UCSD-AML1 (cell line): ENCODE results near the gene PDE6G.
"Not testable (repeated sequence)": the region's sequence is repeated elsewhere in the genome, so short reads cannot be mapped to it uniquely, and the experiment has no call there.

Experiments used
- DNase-seq: peaks from one replicate; lab custom pipeline; 2025; ENCODE audit not compliant: unreplicated experiment; lab: John Stamatoyannopoulos, UW

Gene PDE6G

DNA sequence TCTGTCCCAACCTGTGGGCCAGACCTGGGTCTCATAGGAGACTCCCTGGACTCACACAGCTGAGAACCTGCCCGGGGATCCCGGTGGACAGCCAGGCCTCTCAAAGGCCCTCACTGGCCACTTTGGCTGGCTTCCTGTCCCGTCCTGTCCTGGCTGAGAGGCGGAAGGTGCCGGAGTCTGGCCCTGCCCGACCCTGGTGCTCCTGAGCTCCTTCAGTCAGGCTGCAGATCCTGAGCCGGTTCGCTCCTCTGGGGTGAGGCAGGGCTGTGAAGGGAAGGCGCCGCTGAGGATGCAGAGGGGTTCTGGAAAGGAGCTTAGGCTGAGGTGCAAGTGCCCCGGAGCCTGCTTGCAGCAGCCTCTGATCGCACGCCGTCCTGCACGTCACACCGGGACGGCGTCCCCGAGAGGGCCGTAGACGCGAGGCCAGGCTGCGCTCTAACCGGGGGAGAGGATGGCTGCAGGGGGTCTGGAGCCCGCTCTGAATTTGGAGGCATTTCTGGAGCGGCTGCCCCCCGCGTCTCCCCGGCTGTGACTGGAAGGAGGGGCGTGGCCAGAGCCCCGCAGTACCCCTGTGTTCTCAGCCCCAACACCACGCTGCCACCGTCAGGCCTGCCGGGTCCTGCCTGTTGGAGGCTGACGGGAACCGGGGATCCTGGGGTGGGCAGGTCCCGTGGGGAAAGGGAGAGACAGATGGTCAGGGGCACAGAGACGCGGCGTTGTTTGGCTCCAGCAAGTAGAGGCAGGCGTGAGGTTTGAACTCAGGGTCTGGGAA is 31.6 kb upstream of the PDE6G start:
- no peak for DNase-seq

GRCh38 chr17:81686614-81687013 is 30.3 kb upstream of the PDE6G start:
- no peak for DNase-seq

GRCh38 chr17:81685108-81685507 is 28.8 kb upstream of the PDE6G start:
- DNase-seq = no peak

DNA sequence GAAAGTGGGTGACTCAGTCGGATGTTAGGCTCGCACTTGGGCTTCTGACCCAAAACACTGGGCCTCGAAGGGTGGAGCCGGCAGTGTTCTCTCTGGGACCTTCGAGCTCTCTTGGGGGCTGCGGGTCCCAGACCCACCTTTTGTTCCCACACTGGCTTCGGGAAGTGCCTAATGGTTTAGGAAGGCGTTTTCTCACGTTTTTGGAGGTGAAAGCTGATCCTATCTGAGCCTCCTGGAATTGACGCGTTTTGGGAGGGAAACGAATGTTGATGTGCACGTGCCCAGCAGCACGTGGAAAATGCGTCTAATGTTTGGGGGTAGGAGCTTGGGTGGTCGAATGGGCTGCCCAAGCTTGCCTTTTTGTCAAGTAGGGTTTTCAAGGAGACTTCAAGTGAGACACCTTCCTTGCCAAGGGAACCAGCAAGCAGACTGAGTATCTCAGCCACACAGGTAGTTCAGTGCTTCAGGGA is 28.1 kb upstream of the PDE6G start:
- no peak for DNase-seq

- DNase-seq = peak; percentile 99
Observed at GRCh38 chr17:81683584-81684441, 27.5 kb upstream of the PDE6G start, which contains the start of the genes ARL16 and HGS. ARL16 (minus strand) TSS chr17:81683797; CDS start chr17:81683753, 44 bp downstream. HGS (plus strand) TSS chr17:81684011; CDS start chr17:81684067, 56 bp downstream.

DNA sequence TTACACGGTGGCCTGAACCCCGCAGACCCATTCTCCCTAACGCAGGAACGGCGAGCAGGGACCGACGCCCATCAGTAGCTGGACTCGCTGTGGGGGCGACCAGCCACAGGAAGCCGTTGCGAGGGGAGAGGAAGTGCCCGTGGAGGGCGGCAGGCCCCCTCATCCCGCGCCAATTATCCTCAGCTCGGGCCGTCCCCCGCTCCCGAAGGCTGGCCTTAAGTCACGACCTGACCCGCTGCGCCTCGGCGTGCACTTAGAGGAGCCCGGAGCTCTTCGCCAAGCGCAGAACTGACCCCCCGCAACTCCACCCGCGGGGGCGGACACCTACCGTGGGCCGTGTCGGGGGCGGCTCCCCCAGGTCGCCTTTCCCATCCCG is 26.9 kb upstream of the PDE6G start:
- DNase-seq = no peak

- DNase-seq = no peak
Observed at GRCh38 chr17:81682565-81683207, 26.3 kb upstream of the PDE6G start.

DNA sequence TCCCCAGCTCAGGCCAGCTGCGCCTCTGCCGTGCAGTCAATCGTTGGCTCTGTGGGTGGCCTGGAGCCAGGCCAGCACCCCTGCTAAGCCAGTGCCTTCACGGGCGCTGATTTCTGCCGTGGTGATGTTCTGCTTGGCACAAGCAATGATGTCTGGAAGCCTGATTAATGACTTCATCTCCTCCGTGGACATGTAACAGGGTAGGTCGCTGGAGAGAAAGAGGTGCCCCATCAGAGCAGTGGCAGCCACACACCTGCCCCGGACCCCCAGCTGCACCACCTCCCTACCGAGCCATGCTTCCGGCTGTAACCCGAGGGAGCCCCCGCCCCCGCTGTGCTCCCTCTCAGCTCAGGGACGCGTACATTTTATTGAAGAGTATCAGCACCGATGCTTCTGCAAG is 25.3 kb upstream of the PDE6G start:
- no peak for DNase-seq

DNA sequence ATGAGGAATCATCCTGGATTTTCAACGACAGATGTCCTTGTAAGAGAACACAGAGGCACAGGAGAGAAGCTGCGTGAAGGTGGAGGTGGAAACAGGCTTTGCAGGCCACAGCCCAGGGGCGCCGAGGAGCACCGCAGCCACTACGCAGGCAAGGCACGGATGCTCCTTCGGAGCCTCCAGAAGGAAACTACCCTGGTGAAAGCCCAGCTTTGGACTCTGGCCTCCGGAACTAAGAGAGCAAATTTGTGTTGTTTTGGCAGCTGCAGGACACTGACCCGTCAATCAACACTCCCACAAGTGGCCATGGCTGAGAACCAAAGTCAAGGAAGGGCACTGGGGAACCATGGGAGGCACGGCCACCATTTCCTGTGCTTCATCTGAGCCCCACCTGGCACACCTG is 23.8 kb upstream of the PDE6G start:
- no peak for DNase-seq

GRCh38 chr17:81676906-81677305 is 20.6 kb upstream of the PDE6G start:
- no peak for DNase-seq

- not testable (repeated sequence) for DNase-seq
Observed at GRCh38 chr17:81675515-81676221, 19.3 kb upstream of the PDE6G start.

GRCh38 chr17:81673561-81674258 is 17.4 kb upstream of the PDE6G start:
- DNase-seq = no peak

DNA sequence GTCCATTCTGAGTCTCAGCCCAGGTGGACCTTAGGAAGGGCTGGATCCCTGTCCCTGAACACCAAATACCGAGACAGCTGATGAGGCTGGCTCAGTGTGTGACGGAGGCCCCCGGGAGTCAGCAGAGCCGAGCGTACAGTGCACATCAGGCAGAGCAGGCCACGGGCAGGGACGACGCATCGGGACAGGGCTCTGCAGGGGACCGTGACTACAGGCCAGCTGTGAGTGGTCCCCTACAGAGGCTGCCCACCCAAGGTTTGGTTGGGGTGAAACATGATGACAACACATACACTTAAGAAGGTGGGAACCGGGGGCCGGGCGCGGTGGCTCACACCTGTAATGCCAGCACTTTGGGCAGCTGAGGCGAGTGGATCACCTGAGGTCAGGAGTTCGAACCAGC is 16.6 kb upstream of the PDE6G start:
- no peak for DNase-seq

DNA sequence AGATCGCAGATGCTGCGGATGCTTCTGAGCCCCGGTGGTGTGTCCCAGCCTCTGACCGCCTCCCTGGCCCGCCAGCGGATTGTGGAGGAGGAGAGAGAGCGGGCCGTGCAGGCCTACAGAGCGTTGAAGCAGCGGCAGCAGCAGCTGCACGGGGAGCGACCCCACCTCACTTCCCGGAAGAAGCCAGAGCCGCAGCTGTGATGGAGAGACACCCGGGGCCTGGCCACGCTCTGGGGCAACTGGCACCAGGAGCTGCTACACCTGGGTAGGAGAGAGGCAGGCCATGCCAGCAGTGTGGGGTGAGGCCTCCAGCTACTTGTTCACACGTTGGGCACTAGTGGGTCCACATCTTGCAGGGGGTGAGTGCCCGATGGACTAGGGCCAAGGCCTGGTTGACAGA is 16.2 kb upstream of the PDE6G start:
- no peak for DNase-seq

DNA sequence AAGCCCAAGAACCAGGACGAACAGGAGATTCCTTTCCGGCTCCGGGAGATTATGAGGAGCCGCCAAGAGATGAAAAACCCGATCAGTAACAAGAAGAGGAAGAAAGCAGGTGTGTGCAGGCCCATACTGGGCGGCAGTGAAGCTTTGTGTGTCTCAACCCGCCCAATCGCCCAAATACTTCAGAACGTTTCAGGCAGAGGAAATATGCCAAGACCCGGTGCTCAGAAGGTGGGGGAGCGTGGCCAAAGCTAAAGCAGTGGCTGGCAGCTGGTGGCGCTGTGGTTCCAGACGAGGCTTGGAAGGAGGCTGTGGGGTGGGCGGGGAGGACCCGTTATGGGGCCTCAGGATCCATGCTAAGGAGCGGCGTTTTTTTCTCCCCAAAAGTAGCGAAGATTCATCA is 11.4 kb upstream of the PDE6G start:
- DNase-seq = peak; percentile 34

- peak; percentile 94 for DNase-seq
Observed at GRCh38 chr17:81666342-81667191, 10.2 kb upstream of the PDE6G start, which contains the start of the genes CCDC137 and OXLD1. CCDC137 (plus strand) TSS chr17:81666737; CDS start chr17:81666767, 30 bp downstream. OXLD1 (minus strand) TSS chr17:81666605; CDS start chr17:81666577, 28 bp downstream.

DNA sequence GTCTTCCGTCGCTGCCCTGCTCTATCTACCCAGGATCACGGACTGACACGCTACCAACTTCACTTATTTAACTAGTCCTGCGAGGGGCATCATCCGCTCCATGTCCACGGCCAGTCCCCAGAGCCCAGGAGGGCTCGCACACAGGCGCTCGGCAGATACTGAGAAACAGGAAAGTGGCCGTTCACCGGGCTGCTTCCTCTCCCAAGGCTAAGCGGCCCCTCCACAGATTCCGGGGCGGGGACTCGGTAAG is 9.7 kb upstream of the PDE6G start:
- no peak for DNase-seq

GRCh38 chr17:81665205-81666091 is 9.1 kb upstream of the PDE6G start:
- peak; percentile 49 for DNase-seq
